Thyroid gland (tissue), 4 donors: ENCODE data around the gene LPP. TPM values are rescaled to one million over a fixed set of nuclear protein-coding genes. Genes with fewer than 3 reads are reported as not detected.

ENCODE experiments used
- DNase-seq, 2 donors: peaks; one replicate each; pipeline ENCODE4 v3.0.0-alpha.2; 2019
- H3K27ac ChIP-seq, 3 donors: fragments of 200-600 bp; sonication (generic); 1 replicate in 2 of 3; 2 replicates in 1 of 3; pipeline ENCODE4 v1.5.1; 2016 to 2019; ENCODE audit warnings: mild to moderate bottlenecking in 1 of 3, moderate library complexity in 1 of 3
- H3K27me3 ChIP-seq: fragments of 200-600 bp; sonication (generic); one replicate; pipeline ENCODE4 v1.5.1; 2019
- H3K36me3 ChIP-seq, 2 donors: fragments of 200-600 bp; sonication (generic); one replicate each; pipeline ENCODE4 v1.5.1; 2016 to 2019
- H3K4me1 ChIP-seq, 2 donors: fragments of 200-600 bp; sonication (generic); one replicate each; pipeline ENCODE4 v1.5.1; 2017 to 2019
- H3K4me3 ChIP-seq, 3 donors: fragments of 200-600 bp; sonication (generic); replicated peaks in 1 of 3; 1 replicate in 2 of 3; 2 replicates in 1 of 3; pipeline ENCODE4 v1.5.1; 2016; ENCODE audit warnings: mild to moderate bottlenecking in 1 of 3
- H3K9me3 ChIP-seq: fragments of 200-600 bp; sonication (generic); one replicate; pipeline ENCODE4 v1.5.1; 2017
- POLR2A ChIP-seq, 2 donors: fragments of 450-650 bp; IDR thresholded peaks; one replicate each; pipeline ENCODE4 v1.6.1; 2017; ENCODE audit warnings: antibody characterized with exemption in 2 of 2, mild to moderate bottlenecking in 2 of 2, moderate library complexity in 1 of 2
- WGBS, 2 donors: methylation state at CpG; one replicate each; pipeline ENCODE4 v1.1.5; 2017; 5-methylcytosine and 5-hydroxymethylcytosine counted together
- intact Hi-C: fragments of 100-400 bp; cut with DNase I; formaldehyde crosslinking; loops from one replicate; pipeline ENCODE4 v1.15.1; 2023
- total RNA-seq, 4 donors: library from RNA; depleted of rRNA; stranded (reverse); fragments of >200 nt; gene quantifications; one replicate each; pipeline ENCODE4 v1.2.3, GENCODE V29; 2016
- TF ChIP-seq, protein P1 (sequence below), 6 experiments: fragments of 200-600 bp in 3 of 6; fragments of 450-650 bp in 3 of 6; sonication (generic) in 3 of 6; IDR thresholded peaks; one replicate each; pipeline ENCODE4 v1.5.1; 2016 to 2019; ENCODE audit warnings: antibody characterized with exemption in 6 of 6, mild to moderate bottlenecking in 2 of 6, inconsistent platforms in 1 of 6, moderate library complexity in 1 of 6

Gene LPP
- total RNA-seq, 4 donors from 2014 or later, result 79.0 to 141 (median 82.8) TPM

GRCh38 chr3:188925376-188925775, 771.4 kb downstream of the LPP start:
- TF ChIP-seq, protein P1, sequence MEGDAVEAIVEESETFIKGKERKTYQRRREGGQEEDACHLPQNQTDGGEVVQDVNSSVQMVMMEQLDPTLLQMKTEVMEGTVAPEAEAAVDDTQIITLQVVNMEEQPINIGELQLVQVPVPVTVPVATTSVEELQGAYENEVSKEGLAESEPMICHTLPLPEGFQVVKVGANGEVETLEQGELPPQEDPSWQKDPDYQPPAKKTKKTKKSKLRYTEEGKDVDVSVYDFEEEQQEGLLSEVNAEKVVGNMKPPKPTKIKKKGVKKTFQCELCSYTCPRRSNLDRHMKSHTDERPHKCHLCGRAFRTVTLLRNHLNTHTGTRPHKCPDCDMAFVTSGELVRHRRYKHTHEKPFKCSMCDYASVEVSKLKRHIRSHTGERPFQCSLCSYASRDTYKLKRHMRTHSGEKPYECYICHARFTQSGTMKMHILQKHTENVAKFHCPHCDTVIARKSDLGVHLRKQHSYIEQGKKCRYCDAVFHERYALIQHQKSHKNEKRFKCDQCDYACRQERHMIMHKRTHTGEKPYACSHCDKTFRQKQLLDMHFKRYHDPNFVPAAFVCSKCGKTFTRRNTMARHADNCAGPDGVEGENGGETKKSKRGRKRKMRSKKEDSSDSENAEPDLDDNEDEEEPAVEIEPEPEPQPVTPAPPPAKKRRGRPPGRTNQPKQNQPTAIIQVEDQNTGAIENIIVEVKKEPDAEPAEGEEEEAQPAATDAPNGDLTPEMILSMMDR (IDR thresholded peaks at IDR 0.05), result no peak
- no peak for TF ChIP-seq POLR2A (IDR thresholded peaks at IDR 0.05)
- intact Hi-C loops, result no loop called here
- Histone ChIP-seq H3K4me3 (no peak overlapping the region), H3K4me1 (peaks cover 11 to 24% of the 10 kb centered on the region in 2 donors), H3K27me3 (no peaks in the 10 kb centered on the region), H3K36me3 (no peaks in the 10 kb centered on the region), H3K9me3 (no peaks in the 10 kb centered on the region), H3K27ac (no peak overlapping the region)
- whole genome bisulfite sequencing, 2 donors, result 88 to 91% methylated on average over 12 of the region's 12 CpGs
- DNase-seq, result peak in 1 of 2 donors; percentile 19

GRCh38 chr3:188926111-188926510, 772.2 kb downstream of the LPP start:
- Histone ChIP-seq H3K4me3 (no peak overlapping the region), H3K27me3 (no peaks in the 10 kb centered on the region), H3K27ac (peak overlapping the region in 1 of 3 donors; percentile 55), H3K36me3 (no peaks in the 10 kb centered on the region), H3K9me3 (no peaks in the 10 kb centered on the region), H3K4me1 (peaks cover 11 to 24% of the 10 kb centered on the region in 2 donors)
- 83 to 88% methylated on average over 4 of the region's 4 CpGs for WGBS, 2 donors
- intact Hi-C loops, result no loop called here
- TF ChIP-seq, protein P1 (IDR thresholded peaks at IDR 0.05), result no peak
- TF ChIP-seq POLR2A (IDR thresholded peaks at IDR 0.05), result no peak
- DNase-seq, result no peak

DNA sequence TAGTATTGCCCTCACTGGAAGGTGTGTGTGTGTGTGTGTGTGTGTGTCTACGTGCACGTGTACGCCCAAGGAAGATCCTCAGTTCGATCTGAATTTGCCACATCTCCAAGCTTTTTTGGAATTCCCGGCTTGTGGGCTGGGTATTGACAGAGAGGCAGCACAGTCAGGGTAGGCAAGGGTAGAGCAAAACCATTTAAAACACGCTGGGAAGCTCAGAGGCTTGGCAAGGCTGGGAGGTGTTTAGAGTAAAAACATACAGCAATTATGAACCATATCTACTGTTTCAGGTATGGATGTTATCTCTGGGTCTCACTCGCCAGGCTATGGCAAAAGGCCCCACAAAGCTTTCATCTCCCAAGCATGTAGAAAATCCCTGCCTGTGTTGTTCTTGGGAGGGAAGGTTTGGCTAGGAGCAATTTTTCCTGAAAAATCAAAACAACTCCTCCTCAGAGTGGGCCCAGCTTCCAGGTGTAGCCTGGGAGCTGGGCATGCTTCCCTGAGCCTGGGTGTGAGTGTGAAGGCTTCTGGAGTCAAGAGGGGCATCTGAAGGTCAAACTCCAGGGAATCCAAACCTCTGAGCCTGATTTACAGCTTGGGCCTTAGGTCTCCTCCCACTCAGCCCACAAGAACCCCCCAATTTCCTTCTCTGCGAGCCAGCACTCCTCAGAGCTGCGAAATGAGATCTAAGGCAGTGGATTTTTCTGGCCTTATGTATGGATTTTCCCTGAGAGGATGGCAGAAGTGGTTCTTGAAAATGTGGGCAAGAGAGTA, 773.0 kb downstream of the LPP start:
- peaks cover 11 to 30% of the 10 kb centered on the region in 2 donors for H3K4me1 ChIP-seq
- no peak for TF ChIP-seq POLR2A (IDR thresholded peaks at IDR 0.05)
- TF ChIP-seq, protein P1 (IDR thresholded peaks at IDR 0.05), result no peak
- no peaks in the 10 kb centered on the region for H3K27me3 ChIP-seq
- intact Hi-C loops, result no loop called here
- no peak overlapping the region for H3K4me3 ChIP-seq
- no peaks in the 10 kb centered on the region for H3K9me3 ChIP-seq
- WGBS, 2 donors, result 74 to 79% methylated on average over 9 of the region's 9 CpGs
- peak; percentile 58 to 68 for DNase-seq
- H3K27ac ChIP-seq, result peak overlapping the region; percentile 38 to 58 (median 55)
- H3K36me3 ChIP-seq, result no peaks in the 10 kb centered on the region

DNA sequence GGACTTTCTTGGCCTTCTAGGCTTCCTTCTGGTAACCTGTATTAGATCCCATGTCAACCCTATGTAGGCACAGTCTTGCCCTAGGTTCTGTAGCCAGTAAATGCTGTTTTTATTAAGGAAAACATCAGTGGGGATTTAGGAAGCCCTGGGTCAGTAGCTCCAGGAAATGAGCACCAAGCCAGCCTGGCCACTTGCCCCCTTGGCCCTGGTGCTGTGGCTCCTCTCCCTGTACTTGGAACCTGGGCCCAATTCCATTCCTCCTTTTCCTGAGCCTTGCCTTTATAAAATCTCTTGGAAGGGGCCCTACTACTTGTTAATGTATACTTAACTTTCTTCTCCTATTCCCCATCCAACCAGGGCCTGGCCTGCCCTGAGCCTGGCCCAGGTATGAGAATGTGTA, 774.0 kb downstream of the LPP start:
- Histone ChIP-seq H3K27me3 (no peaks in the 10 kb centered on the region), H3K4me3 (no peak overlapping the region), H3K36me3 (no peaks in the 10 kb centered on the region), H3K9me3 (no peaks in the 10 kb centered on the region), H3K27ac (peak overlapping the region in 2 of 3 donors; percentile 38 to 55), H3K4me1 (peaks cover 11 to 30% of the 10 kb centered on the region in 2 donors)
- TF ChIP-seq, protein P1 (IDR thresholded peaks at IDR 0.05), result no peak
- intact Hi-C loops, result no loop called here
- no peak for DNase-seq

- H3K27ac ChIP-seq, result no peak overlapping the region
- WGBS, 2 donors, result 49 to 50% methylated on average over 2 of the region's 2 CpGs
- no peak overlapping the region for H3K4me3 ChIP-seq
- TF ChIP-seq, protein P1 (IDR thresholded peaks at IDR 0.05), result peak in 3 of 6 experiments; percentile 36 to 48 (median 48)
- TF ChIP-seq POLR2A (IDR thresholded peaks at IDR 0.05), result no peak
- intact Hi-C loops, result no loop called here
- no peaks in the 10 kb centered on the region for H3K9me3 ChIP-seq
- no peaks in the 10 kb centered on the region for H3K36me3 ChIP-seq
- peaks cover 11 to 32% of the 10 kb centered on the region in 2 donors for H3K4me1 ChIP-seq
- H3K27me3 ChIP-seq, result no peaks in the 10 kb centered on the region
- DNase-seq, result peak; percentile 39 to 50
These were observed 775.2 kb downstream of the LPP start for GRCh38 chr3:188929137-188929536.
